Measurements from ENCODE around the gene AGAP3. TPM values are rescaled to one million over a fixed set of nuclear protein-coding genes. Genes with fewer than 3 reads are reported as not detected.
A peak's percentile ranks its signal among the peaks of the same experiment; 100 is the strongest.

Gene AGAP3
- total RNA-seq, 1 experiment from 2014 or later: 138 TPM

- no TSS peak for BruUV-seq (replicated peaks)
- no peaks in the 10 kb centered on the region for H3K27me3 Mint-ChIP-seq (ENCODE audit: insufficient read depth, unreplicated experiment)
- H3K27ac Mint-ChIP-seq (ENCODE audit: low read depth, unreplicated experiment): no peak overlapping the region
- CTCF ChIA-PET: interaction anchor here (0.6 to 1.2 kb wide), 3 partner anchors 11 to 75 kb away, joined by 3 to 5 read pairs (median 4); no protein-coding TSS in a partner anchor
- H3K4me1 Mint-ChIP-seq (ENCODE audit: insufficient read depth, unreplicated experiment): no peaks in the 10 kb centered on the region
- POLR2A ChIA-PET: no interaction called here
- DNase-seq (ENCODE audit: unreplicated experiment): no peak
- no peak for TF ChIP-seq CTCF (IDR thresholded peaks at IDR 0.05; ENCODE audit: unreplicated experiment)
- H3K9me3 Mint-ChIP-seq (ENCODE audit: unreplicated experiment): no peaks in the 10 kb centered on the region
- no peak overlapping the region for H3K4me3 Mint-ChIP-seq (ENCODE audit: unreplicated experiment)
- peaks cover 79% of the 10 kb centered on the region for H3K36me3 Mint-ChIP-seq (ENCODE audit: insufficient read depth, unreplicated experiment)
- intact Hi-C loops (cut with micrococcal nuclease): no loop called here
These were observed 15.0 kb upstream of the AGAP3 start for GRCh38 chr7:151071032-151071866.

GRCh38 chr7:151073990-151074389 is 12.3 kb upstream of the AGAP3 start:
- no peak for TF ChIP-seq CTCF (IDR thresholded peaks at IDR 0.05; ENCODE audit: unreplicated experiment)
- Mint-ChIP-seq H3K27ac (ENCODE audit: low read depth, unreplicated experiment) (no peak overlapping the region), H3K4me1 (ENCODE audit: insufficient read depth, unreplicated experiment) (peaks cover 7% of the 10 kb centered on the region), H3K27me3 (ENCODE audit: insufficient read depth, unreplicated experiment) (no peaks in the 10 kb centered on the region), H3K36me3 (ENCODE audit: insufficient read depth, unreplicated experiment) (peaks cover 55% of the 10 kb centered on the region), H3K9me3 (ENCODE audit: unreplicated experiment) (no peaks in the 10 kb centered on the region), H3K4me3 (ENCODE audit: unreplicated experiment) (no peak overlapping the region)
- ChIA-PET CTCF (no interaction called here), POLR2A (interaction anchor here (1.0 to 1.2 kb wide), 3 partner anchors 9 to 12 kb away, joined by 3 to 4 read pairs (median 4); partner anchors contain the start of gene TMUB1)
- DNase-seq (ENCODE audit: unreplicated experiment): no peak
- no TSS peak for BruUV-seq (replicated peaks)
- intact Hi-C loops (cut with micrococcal nuclease): no loop called here

- Mint-ChIP-seq H3K9me3 (ENCODE audit: unreplicated experiment) (no peaks in the 10 kb centered on the region), H3K4me3 (ENCODE audit: unreplicated experiment) (no peak overlapping the region), H3K36me3 (ENCODE audit: insufficient read depth, unreplicated experiment) (peaks cover 48% of the 10 kb centered on the region), H3K4me1 (ENCODE audit: insufficient read depth, unreplicated experiment) (peaks cover 15% of the 10 kb centered on the region), H3K27me3 (ENCODE audit: insufficient read depth, unreplicated experiment) (no peaks in the 10 kb centered on the region), H3K27ac (ENCODE audit: low read depth, unreplicated experiment) (no peak overlapping the region)
- no TSS peak for BruUV-seq (replicated peaks)
- ChIA-PET POLR2A (interaction anchor here (1.0 to 2.0 kb wide), 2 partner anchors 12 kb away, joined by 4 to 13 read pairs; no protein-coding TSS in a partner anchor), CTCF (interaction anchor here (0.8 to 1.6 kb wide), 2 partner anchors 13 to 14 kb away, joined by 3 to 4 read pairs; no protein-coding TSS in a partner anchor)
- no peak for DNase-seq (ENCODE audit: unreplicated experiment)
- intact Hi-C loops (cut with micrococcal nuclease): no loop called here
- TF ChIP-seq CTCF (IDR thresholded peaks at IDR 0.05; ENCODE audit: unreplicated experiment): no peak
These were observed 11.2 kb upstream of the AGAP3 start for GRCh38 chr7:151074817-151075661.

- Mint-ChIP-seq H3K36me3 (ENCODE audit: insufficient read depth, unreplicated experiment) (peaks cover 45% of the 10 kb centered on the region), H3K4me3 (ENCODE audit: unreplicated experiment) (no peak overlapping the region), H3K9me3 (ENCODE audit: unreplicated experiment) (no peaks in the 10 kb centered on the region), H3K27ac (ENCODE audit: low read depth, unreplicated experiment) (no peak overlapping the region), H3K4me1 (ENCODE audit: insufficient read depth, unreplicated experiment) (peaks cover 16% of the 10 kb centered on the region), H3K27me3 (ENCODE audit: insufficient read depth, unreplicated experiment) (no peaks in the 10 kb centered on the region)
- intact Hi-C loops (cut with micrococcal nuclease): no loop called here
- DNase-seq (ENCODE audit: unreplicated experiment): no peak
- POLR2A ChIA-PET: interaction anchor here (2.0 to 2.4 kb wide), 2 partner anchors 12 to 41 kb away, joined by 7 to 13 read pairs; no protein-coding TSS in a partner anchor
- CTCF ChIA-PET: interaction anchor here (0.8 to 1.6 kb wide), 2 partner anchors 12 to 14 kb away, joined by 3 to 4 read pairs; no protein-coding TSS in a partner anchor
- BruUV-seq (replicated peaks): TSS peak; percentile 33
- no peak for TF ChIP-seq CTCF (IDR thresholded peaks at IDR 0.05; ENCODE audit: unreplicated experiment)
These were observed 10.7 kb upstream of the AGAP3 start for GRCh38 chr7:151075662-151075971.

Data from MCF 10A (cell line).